CD4-positive, alpha-beta T cell treated with Interleukin-4 for 4 hours (primary cell): Measurements from ENCODE around the gene SRPRB.
"Not testable (repeated sequence)": the region's sequence is repeated elsewhere in the genome, so short reads cannot be mapped to it uniquely, and the experiment has no call there.

Source experiments
- DNase-seq: peaks from one replicate; pipeline ENCODE4 v3.0.0-alpha.2; 2020

The SRPRB gene

GRCh38 chr3:133779626-133780203 lies 25.9 kb upstream of the SRPRB start:
- DNase-seq: no peak

- DNase-seq: not testable (repeated sequence)
These were observed 24.9 kb upstream of the SRPRB start for GRCh38 chr3:133780756-133781155.

GRCh38 chr3:133781570-133781969 lies 24.0 kb upstream of the SRPRB start:
- no peak for DNase-seq

- no peak for DNase-seq
These were observed 23.2 kb upstream of the SRPRB start for GRCh38 chr3:133782454-133782853.

GRCh38 chr3:133783762-133784161 lies 21.9 kb upstream of the SRPRB start:
- DNase-seq: no peak

- no peak for DNase-seq
These were observed 17.6 kb upstream of the SRPRB start for GRCh38 chr3:133788024-133788423.

GRCh38 chr3:133792171-133792763 lies 13.3 kb upstream of the SRPRB start:
- DNase-seq: no peak

- DNase-seq: no peak
These were observed 8.1 kb upstream of the SRPRB start for GRCh38 chr3:133797396-133798105.

GRCh38 chr3:133799794-133800585 lies 5.6 kb upstream of the SRPRB start:
- DNase-seq: no peak

GRCh38 chr3:133803469-133803868 lies 2.1 kb upstream of the SRPRB start:
- no peak for DNase-seq

- DNase-seq: no peak
These were observed 719 bp upstream of the SRPRB start for GRCh38 chr3:133804896-133805295.

- DNase-seq: no peak
These were observed 272 bp upstream of the SRPRB start for GRCh38 chr3:133805384-133805701.

- DNase-seq: no peak
These were observed 7.3 kb downstream of the SRPRB start for GRCh38 chr3:133812872-133813271.

- no peak for DNase-seq
These were observed 9.8 kb downstream of the SRPRB start for GRCh38 chr3:133815386-133815785.

- no peak for DNase-seq
These were observed 14.5 kb downstream of the SRPRB start for GRCh38 chr3:133820129-133820528.

- no peak for DNase-seq
These were observed 15.5 kb downstream of the SRPRB start for GRCh38 chr3:133820889-133821675.

GRCh38 chr3:133821767-133822638 lies 16.4 kb downstream of the SRPRB start:
- no peak for DNase-seq

- no peak for DNase-seq
These were observed 19.4 kb downstream of the SRPRB start for GRCh38 chr3:133824961-133825485.

GRCh38 chr3:133825969-133826727 lies 20.5 kb downstream of the SRPRB start:
- DNase-seq: no peak

GRCh38 chr3:133827136-133827535 lies 21.5 kb downstream of the SRPRB start:
- DNase-seq: no peak

- DNase-seq: no peak
These were observed 22.1 kb downstream of the SRPRB start for GRCh38 chr3:133827684-133828083.
